ENCODE results near the gene NFE2L2.
"Not testable (repeated sequence)": the region's sequence is repeated elsewhere in the genome, so short reads cannot be mapped to it uniquely, and the experiment has no call there.

The NFE2L2 gene

DNA sequence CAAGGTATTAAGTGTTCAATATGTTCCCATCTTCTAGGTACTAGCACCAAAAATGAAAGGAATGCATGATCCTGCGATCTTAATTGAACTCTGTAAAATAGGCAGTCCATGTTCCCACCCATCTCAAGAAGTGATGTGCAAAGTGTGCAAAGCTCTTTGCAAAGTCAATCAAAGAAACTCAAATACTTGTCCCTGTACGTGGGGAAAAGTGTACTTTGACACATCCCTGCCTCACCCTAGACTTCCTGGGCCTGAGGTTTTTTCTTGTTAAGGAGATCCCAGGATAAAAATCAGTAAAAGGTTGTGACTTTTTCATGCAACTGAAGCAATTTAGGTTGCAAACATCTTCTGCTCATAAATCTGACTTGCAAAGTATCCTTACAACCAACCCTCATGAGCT is 26.6 kb downstream of the NFE2L2 start:
- no peak for DNase-seq (ENCODE audit: low spot score)

DNA sequence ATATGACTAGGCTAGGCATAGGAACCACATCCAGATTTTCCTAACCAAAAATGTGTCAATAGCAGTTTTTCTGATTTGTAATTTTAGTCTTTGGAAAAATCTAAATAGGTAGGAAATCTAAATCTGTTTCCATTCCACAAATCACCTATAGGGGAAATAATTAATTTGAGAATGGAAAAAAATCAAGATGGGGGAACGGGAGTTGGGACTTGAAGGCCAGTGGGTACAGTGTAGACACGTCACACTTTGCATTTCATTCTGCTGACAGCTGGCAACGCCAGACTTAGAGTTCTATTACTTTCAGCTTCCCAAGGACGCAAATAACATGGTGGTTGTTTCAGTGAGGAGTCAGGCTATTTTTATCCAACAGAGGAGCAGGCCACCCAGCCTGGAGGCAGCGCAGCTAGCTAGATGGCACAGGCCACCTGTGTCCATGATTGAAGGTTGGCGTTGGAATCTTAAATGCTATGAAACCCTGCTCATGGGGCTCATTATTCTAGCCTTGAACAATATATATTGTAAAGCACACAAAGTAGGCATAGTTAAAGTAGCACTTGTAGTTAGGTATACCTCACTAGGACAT is 28.6 kb downstream of the NFE2L2 start:
- no peak for DNase-seq (ENCODE audit: low spot score)

DNA sequence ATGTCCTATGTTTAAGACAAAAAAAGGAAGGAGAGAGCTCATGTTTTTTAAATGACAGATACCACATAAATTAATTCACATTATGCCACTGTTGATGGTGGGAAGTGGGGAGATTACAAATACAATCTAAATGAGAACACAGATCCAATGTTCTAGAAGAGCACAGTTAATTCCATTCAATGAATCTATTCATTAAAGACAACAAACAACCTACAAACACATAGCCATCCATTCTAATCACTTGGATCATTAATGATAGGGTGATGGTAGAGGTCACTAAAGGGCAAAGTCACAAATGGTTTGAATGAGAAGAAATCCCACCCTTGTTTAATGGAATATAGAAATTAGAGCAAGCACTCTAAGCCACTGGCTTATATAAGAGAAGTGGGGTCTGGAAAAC is 30.3 kb downstream of the NFE2L2 start:
- no peak for DNase-seq (ENCODE audit: low spot score)

DNA sequence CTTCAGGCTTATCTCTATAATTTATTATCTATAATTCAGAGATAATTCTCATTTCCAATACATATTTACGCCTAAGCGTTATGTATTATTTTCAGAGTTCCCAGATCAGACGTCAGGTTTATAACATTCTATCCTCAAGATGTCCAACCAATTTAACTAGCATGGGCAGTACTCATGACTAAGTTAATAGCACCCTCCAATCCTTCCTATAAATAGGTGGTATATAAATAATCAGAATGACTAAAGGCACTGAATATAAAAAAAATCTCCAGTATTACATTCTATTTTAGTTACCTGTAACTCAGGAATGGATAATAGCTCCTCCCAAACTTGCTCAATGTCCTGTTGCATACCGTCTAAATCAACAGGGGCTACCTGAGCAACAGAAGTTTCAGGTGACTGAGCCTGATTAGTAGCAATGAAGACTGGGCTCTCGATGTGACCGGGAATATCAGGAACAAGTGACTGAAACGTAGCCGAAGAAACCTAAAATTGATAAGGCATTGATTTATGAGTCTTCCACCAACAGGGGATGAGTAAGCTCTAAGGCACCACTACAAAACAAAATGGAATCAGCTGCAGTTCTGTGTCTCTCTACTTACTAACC is 32.3 kb downstream of the NFE2L2 start:
- no peak for DNase-seq (ENCODE audit: low spot score)

DNA sequence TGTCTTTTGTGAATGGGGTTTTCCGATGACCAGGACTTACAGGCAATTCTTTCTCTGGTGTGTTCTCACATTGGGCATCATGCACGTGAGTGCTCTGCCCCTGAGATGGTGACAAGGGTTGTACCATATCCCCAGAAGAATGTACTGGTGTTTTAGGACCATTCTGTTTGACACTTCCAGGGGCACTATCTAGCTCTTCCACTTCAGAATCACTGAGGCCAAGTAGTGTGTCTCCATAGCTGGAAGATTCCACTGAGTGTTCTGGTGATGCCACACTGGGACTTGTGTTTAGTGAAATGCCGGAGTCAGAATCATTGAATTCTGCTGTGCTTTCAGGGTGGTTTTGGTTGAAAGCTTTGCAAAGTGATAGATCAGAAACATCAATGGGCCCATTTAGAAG is 33.3 kb downstream of the NFE2L2 start:
- DNase-seq (ENCODE audit: low spot score) = no peak

DNA sequence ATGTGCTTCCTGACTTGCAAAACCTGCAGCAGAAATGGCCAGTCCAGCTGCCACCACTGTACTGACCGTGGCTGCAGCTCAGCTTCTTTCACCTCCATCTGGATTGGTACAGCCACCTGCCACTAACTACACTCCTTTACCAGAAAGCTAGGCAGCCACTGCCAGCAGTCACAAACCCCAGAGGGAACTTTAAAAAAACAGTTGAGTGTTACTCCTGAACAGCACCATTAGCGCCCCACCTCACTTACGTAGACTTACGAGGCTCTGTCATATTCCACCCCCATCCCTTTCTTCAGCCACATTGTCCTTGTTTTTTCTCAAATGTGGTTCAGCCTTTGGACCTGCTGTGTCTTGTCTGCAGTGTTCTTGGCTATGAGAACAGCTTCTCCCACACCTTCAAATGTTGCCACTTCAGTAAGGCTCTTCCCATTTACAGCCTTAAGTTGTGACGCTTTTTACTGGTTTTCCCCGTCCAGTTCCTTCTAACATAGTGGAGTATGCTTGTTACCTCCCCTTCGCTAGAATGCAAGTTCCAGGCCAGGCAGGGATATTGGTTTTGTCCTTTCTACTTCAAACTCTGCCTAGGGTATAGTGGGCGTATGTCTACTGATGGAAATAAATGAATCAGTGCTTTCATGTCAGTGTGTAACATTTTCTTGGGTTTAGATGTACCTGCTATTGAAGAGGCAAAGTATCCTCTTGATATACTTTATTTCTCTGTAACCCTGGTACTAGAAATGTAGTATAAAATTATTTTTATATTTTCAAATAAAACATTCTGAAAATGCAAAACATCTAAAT is 34.9 kb downstream of the NFE2L2 start:
- DNase-seq (ENCODE audit: low spot score) = no peak

DNA sequence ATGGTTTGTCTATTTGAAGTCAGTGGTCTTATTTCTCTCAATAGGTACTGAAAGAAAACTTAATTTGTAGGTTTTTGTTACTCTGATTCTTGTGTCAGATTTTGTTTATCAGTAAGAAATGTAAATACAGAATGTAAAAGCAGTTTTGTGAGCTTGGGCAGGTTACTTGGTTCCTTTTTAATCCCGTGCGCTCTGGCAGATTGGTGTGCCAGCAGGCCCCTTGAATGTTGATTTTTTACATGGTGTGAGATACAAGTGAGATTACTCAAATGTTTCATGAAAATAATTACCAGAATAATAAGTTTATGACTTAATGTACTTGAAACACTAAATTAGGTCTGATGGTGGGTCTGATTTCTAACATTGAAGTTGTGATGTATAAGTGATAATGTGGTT is 38.6 kb downstream of the NFE2L2 start:
- no peak for DNase-seq (ENCODE audit: low spot score)

DNA sequence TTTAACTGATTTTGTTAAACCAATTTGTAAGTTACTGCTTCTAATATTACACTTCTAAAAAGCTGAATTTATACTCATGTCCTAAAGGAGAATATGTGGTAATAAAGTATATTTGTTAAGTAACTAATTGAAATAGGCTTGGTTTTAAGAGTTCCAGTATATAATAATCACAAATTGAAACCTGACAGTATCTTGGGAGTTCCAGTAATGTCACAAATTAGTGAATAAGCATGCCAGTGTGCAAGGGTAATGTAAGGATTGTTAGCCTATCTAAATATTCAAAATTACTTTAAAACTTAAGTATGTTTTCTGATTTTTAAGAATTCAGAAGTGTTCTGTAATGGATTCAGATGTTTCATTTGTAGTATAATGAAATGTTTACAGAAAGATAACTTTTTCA is 41.1 kb downstream of the NFE2L2 start:
- DNase-seq (ENCODE audit: low spot score) = not testable (repeated sequence)

DNA sequence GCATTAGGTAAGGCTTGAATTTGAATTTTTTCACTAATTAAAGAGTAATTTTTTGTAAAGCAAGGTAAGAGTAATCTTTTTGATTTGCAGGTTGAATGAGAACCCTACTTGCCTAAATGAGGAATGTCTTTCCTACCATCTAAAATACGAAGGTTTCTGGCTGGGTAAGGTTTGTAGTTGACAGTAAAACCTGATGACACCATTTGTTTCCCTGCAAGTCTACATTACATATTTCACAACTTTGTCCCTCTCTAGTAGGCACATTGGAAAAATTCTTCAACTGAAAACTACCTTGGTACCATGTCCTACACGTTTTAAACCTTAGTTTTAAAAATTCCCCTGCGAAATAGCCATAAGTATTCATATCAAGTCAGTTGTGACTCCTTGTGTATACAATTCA is 42.6 kb downstream of the NFE2L2 start:
- DNase-seq (ENCODE audit: low spot score) = no peak

DNA sequence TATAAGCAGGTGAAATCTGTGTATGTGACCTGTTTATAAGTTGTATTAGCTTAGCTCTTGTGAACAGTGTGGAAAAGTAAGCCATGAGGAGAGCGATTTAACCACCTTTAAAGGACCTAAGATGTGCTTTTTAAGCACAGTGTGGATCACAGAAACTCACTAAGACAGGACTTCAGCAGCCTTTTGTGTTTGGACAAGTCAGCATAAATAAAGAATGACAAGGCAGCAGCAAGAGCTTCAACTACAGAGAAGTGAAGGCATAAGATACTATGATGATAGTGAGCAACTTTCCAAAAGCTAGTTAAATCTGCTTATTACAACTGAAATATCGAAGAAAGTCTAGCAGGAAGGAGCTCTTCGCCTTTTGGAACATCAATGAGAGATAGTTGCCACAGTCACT is 43.0 kb downstream of the NFE2L2 start:
- no peak for DNase-seq (ENCODE audit: low spot score)

DNA sequence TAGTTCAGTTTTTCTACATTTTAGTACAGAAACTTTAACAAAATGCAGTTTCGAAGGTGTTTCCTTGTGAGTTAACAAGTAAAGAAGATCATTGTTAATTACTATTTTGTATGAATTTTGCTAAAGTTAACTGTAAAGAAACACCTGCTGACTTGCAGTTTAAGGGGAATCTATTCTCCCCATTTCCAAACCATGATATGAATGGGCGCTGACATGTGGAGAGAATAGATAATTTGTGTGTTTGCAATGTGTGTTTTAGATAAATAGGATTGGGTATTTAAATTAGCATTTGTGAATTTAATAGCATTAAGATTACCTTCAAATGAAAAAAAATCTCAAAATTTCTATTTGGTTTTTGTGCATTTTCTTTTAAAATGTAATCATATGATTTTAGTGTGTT is 44.7 kb downstream of the NFE2L2 start:
- not testable (repeated sequence) for DNase-seq (ENCODE audit: low spot score)

DNA sequence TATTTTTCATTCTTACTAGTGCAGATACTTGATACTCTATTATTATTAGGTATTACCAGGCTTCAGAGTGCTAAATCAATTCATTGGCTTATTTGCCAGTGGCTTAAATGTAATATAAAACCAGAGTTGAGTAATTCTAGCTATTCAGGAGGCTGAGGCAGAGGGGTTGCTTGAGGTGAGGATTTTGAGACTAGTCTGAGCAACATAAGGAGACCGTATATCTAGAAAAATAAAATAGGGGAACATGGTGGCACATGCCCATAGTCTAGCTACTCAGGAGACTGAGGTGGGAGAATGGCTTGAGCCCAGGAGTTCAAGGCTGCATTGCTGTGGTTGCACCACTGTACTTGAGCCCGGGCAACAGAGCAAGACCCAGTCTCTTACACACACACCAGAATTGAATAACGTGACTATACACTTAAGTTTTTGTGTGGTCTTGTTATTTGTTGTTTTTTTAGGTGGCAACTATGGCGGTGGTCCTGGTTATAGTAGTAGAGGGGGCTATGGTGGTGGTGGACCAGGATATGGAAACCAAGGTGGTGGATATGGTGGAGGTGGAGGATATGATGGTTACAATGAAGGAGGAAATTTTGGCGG is 47.2 kb downstream of the NFE2L2 start:
- DNase-seq (ENCODE audit: low spot score) = no peak

DNA sequence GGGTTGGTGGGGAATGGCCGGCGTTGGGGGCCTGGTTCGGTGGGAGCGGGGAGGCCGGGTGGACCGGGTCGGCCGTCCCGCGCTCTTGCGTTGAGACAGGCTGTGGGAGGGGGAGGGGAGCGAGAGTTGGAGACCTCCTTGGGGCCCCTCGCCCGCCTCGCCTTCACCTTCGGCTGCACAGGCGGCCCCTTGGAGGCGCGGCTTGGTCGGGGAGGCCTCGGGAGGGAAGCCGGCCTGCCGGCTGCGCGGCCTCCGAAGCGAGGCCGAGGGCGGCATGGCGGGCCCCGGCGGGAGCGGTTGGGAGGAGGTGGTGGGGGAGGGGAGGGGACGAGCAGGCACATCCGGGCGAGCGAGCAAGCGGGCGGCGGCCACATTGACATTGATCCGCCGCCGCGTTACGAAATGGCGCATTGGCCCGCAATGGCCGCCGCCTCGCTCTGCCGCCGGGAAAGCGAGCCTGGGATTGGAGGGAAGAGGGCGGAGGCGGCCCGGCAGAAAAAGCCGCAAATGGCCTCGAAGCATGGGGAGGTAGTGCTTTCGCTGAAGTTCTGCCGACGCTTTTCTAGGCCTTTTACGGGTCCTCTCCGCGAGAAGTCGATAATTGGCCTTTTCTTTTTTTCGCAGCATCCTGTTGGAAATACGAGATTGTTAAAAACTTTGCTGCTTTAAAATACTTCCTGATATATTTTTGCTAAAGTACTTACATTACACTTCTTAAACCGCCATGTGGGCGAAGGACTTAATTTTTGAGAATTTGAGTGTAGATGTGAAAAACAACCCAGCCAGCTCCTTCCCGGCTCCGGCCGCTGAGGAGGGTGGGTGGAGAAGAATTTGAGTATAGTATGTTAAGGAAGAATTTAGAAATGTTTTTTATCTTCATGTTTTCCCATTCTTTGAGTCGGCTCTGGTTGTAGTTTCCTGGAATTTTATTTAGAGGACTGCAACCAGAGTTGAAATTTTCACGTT is 51.4 kb downstream of the NFE2L2 start:
- peak; percentile 91 for DNase-seq (ENCODE audit: low spot score)

DNA sequence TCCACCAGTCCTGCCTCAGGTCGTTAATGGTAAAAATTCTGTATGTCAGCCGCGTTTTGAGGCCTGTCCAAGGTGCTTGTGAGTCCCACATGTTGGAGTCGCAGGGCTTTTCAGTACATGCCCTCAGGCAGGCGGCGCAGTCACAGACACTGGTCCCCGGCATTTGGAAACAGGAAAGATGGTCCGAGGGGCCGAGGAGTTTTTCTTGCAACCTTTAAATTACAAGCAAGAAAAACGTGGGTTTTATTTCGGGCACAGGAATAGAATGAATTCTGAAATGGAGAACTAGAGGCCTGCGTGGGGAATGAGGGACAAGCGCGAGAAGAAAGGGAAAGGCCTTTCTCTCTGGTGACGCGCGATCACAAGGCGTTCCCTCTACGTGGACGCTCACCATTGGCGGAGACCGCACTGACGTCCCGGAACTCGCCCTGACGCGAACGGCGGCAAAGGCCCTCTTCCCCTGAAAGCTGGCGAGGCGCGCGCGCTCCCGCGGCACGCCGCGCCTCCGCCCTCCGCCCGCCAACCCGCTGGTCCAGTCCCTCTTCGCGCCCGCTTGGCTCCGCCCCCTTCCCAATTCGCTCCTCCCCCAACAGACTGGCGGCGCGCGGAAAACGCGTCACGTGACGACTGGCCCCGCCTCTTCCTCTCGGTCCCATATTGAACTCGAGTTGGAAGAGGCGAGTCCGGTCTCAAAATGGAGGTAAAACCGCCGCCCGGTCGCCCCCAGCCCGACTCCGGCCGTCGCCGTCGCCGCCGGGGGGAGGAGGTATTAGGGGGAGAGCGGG is 52.2 kb downstream of the NFE2L2 start, which contains the start of gene HNRNPA3:
TSS of gene HNRNPA3 (plus strand) at position 689 of the 785 bp plus-strand sequence. CDS start at position 695, 6 bp downstream.
- DNase-seq (ENCODE audit: low spot score) = peak; percentile 99

DNA sequence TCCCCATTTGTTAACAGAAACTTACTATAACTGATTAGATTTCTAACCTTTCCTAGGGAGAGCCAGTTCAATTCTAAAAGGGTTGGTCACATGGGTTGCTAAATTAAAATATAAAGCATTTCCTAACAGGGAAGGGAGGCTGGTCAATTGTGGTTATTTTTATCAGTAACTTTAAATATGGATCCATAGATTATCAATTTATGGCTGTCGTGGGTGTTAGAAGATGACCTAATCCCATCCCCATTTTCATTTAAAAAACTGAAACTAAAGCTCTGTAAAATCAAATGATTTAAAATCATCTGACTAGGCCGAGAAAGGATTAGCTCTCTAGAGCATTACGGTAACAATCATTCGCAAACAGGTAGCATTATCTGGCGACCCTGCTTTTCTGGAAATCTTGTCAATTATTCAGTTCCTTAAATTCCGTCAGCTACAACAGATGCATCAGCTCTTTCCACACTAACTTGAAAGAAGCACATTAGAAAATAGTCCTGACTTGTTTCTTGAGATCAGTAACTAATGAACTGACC is 52.9 kb downstream of the NFE2L2 start:
- DNase-seq (ENCODE audit: low spot score) = no peak

DNA sequence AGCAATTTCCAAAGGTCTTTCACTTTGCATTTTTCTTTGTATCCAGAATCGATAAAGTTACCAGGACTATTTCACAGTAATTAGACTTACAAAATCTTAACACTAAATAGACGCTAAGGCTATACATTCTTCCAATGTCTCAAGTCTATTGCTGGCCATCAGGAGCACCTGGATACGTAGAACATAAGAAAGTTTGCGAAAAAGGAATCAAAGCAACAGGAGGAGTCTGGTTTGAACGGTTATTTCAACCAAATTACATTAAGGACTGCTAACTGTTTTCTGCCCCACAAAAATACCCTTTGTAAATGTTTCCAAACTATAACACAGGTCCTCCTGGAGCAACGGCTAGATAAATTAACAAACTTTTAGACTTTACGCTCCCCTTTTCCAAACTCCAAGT is 53.4 kb downstream of the NFE2L2 start:
- DNase-seq (ENCODE audit: low spot score) = no peak

DNA sequence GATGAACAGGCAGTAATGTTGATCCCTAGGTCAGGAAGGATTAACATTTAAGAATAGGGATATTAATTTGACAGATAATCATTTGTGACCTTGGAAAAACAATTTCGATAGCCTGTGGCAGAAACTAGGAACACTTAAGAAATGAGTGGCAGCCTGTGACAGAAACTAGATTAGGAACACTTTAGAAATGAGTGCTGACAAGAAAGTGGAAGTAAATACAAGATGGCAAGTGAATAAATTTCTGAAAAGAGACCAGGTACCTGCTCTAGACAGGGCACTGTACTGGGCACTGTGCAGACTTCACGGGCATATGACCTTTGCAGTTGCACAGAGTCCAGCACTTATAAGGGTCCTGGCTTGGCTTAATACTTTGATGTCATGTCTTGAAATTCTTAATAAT is 57.4 kb downstream of the NFE2L2 start:
- no peak for DNase-seq (ENCODE audit: low spot score)

DNA sequence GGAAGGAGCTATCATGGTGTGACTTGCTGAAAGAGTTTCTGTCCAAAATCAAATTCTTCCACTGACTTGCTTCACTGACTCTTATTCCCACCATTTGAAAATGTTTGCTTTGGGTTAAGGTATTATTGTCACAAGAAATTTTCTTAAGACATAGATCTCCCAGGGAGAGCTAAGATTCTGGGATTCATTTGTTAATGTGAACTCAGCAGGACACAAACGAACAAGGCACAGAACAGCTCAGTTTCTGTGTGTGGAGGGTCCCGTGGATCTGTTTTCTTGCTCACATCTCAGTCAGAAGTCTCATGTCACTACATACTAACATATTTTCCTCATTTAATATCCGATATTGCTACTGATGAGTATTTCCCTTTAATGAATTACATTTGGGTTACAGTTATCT is 60.1 kb downstream of the NFE2L2 start:
- no peak for DNase-seq (ENCODE audit: low spot score)

DNA sequence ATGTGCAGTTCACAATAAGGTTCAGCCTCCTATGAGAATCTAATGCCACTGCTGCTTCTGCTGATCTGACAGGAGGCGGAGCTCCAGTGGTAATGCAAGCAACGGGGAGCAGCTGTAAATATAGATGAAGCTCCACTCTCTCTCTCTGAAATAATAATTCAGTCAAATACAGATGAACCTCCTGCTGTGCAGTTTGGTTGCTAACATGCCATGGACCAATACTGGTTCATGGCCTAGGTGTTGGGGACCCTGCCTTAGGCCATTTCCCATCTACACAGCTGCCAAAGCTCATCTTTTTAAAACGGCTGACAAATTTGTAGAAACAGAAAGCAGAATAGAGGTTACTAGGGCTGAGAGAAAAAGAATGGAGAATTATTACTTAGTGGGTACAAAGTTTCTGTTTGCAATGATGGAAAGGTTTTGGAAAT is 62.6 kb downstream of the NFE2L2 start:
- no peak for DNase-seq (ENCODE audit: low spot score)

DNA sequence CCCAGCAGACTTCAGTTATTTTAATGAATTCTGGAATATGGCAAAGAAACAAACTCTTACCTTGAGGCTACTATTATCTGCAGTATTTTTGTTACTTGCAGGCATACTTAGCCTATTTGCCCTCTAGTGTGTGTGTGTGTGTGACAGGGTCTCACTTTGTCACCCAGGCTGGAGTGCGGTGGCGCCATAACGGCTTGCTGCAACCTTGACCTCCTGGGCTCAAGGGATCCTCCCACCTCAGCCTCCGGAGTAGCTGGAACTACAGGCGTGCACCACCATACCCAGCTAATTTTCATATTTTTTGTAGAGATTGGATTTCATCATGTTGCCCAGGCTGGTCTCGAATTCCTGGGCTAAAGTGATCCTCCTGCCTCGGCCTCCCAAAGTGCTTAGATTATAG is 64.1 kb downstream of the NFE2L2 start:
- DNase-seq (ENCODE audit: low spot score) = not testable (repeated sequence)

DNA sequence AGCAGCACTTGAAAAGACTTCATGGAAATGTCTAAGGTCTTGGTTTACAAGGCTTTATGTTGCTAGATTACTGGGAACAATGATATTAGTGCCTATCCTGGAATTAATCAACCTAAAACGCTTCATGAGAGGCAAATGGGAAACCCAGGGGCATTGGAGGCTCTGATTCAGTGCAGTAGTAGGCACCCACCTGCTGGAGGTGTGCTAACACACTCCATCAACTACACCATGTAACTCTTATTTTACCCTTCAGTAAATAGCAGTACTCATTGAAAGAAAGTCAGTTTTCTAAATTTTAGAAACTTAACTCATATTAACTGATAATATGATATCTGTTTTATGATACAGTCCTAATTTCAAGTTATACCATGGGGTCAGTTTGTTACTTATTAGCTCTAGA is 69.3 kb downstream of the NFE2L2 start:
- DNase-seq (ENCODE audit: low spot score) = no peak

All from AG08395 (cell line).